Measurements from ENCODE around the gene TAF9B.

DNA sequence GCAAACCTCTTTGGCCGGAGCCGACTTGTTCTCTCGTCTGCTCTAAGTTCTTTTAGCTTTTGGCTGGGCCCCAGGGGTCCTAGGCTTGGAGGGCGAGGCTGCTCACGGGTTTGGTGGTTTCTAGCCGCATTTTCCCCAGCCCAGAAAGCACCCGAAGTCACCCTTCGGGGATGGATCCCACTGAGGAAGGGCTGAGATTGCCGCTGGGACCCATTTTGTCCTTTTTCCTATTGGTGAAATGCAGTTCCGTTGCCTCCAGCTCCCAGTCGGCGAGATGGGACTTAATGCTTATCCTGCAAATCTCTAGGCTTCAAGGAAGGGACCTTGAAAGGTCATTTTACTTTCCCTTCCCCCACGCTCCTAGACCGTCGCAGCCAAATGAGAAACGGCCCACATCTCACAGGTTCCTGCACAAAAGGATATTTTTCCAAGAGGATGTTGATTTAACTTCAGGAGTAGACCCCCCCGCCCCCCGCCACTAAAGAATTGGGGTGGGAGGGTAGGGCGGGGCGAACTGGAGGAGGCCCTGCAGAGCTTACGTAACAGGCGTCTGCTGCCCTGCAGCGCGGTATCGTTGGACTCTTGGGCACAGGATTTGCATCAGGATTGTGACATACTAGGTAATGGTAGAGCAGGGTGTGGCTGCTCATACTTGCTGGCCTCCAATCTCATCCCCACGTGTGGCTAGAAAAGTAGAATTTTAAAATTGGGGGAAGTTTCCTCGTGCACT is 34.8 kb downstream of the TAF9B start:
- TF ChIP-seq, protein P1, sequence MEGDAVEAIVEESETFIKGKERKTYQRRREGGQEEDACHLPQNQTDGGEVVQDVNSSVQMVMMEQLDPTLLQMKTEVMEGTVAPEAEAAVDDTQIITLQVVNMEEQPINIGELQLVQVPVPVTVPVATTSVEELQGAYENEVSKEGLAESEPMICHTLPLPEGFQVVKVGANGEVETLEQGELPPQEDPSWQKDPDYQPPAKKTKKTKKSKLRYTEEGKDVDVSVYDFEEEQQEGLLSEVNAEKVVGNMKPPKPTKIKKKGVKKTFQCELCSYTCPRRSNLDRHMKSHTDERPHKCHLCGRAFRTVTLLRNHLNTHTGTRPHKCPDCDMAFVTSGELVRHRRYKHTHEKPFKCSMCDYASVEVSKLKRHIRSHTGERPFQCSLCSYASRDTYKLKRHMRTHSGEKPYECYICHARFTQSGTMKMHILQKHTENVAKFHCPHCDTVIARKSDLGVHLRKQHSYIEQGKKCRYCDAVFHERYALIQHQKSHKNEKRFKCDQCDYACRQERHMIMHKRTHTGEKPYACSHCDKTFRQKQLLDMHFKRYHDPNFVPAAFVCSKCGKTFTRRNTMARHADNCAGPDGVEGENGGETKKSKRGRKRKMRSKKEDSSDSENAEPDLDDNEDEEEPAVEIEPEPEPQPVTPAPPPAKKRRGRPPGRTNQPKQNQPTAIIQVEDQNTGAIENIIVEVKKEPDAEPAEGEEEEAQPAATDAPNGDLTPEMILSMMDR (IDR thresholded peaks at IDR 0.05): no peak
- TF ChIP-seq POLR2A (IDR thresholded peaks at IDR 0.05) (no peak), EP300 (IDR thresholded peaks at IDR 0.05) (no peak)
